ENCODE data around the gene SERTAD1.
"Not testable (repeated sequence)": the region's sequence is repeated elsewhere in the genome, so short reads cannot be mapped to it uniquely, and the experiment has no call there.

SERTAD1 gene

GRCh38 chr19:40420766-40421765 lies 4.7 kb downstream of the SERTAD1 start:
- DNase-seq = peak; percentile 60

DNA sequence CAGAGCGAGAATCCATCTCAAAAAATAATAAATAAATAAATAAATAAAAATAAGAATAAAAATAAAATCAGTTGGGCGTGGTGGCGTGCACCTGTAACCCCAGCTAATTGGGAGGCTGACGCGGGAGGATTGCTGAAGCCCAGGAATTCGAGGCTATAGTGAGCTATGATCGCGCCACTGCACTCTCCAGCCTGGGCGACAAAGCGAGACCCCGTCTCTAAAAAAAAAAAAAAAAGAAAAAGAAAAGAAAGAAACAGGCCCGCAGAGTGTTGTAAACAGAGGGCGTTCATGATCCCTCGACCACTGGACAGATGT lies 5.4 kb downstream of the SERTAD1 start:
- no peak for DNase-seq

GRCh38 chr19:40419780-40420179 lies 6.0 kb downstream of the SERTAD1 start:
- no peak for DNase-seq

DNA sequence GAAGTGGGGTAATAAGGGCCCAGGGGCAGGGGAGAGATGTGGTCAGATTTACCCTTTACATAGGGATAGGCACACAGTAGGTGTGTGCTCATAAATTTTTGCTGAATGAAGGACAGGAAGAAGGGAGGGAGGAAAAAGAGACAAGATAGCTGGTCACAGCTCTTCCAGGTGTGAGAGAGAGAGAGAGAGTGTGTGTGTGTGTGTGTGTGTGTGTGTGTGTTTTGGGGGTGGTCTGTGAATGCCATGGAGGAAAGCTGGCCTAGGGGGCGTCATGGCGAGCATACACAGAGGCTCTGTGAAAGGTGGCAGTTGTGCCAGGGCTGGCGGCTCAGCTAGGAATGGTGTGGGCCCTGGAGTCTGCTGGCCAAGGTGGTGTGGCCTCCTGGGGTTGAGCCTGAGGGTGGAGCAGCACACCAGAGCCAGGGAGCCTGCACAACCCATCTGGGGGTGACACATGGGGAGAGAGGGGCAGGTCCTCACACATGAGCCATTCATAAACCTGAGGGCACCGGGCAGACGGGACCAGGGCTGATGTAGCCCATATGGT lies 6.7 kb downstream of the SERTAD1 start:
- DNase-seq = peak; percentile 93

- DNase-seq = no peak
Observed at GRCh38 chr19:40418040-40418439, 7.8 kb downstream of the SERTAD1 start.

DNA sequence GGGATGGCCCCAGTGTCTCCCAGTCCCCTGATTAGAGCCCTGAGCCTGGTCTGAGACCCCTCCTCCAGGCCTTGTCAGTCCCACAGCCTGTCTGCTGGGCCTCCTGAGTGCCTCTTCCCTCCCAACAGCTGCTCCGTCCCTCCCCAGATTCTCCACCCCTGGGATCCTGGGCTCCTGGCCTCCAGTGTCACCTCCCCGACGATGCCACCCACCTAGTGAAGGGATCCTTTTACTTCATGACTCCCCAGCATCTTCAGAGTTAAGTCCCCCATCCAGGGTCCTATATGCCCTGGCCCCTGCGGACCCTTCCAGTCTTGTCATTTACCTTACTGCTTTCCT lies 8.2 kb downstream of the SERTAD1 start:
- DNase-seq = no peak

DNA sequence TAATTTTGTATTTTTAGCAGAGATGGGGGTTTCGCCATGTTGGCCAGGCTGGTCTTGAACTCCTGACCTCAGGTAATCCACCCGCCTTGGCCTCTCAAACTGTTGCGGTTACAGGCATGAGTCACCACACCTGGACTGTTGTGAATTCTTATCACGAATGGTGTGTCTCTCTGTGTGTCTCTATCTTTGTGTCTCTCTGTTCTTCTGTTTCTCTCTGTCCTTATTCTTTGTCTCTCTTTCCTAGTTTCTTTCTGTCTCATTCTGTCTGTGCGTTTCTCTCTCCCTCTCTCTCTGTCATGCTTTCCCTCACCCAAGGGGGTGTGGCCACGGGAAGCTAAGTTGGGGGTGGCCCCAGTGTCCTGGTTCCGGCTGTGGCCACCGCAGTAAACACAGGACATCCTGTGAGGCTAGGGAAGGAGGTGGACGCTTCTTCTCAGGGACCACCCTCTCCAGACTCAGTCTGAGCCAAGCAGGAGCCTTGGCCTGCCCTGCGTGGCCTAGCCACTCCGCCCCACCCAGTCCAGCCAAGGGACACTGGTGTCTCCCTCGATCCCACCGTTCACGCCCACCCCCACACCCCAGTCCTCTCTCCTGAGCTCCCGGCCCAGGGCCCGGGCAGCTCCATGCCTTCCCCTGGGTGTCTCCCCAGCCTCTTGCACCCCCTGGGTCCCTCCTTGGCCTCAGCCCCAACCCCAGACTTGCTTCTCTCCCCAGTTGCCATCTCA lies 8.7 kb downstream of the SERTAD1 start:
- DNase-seq = no peak

DNA sequence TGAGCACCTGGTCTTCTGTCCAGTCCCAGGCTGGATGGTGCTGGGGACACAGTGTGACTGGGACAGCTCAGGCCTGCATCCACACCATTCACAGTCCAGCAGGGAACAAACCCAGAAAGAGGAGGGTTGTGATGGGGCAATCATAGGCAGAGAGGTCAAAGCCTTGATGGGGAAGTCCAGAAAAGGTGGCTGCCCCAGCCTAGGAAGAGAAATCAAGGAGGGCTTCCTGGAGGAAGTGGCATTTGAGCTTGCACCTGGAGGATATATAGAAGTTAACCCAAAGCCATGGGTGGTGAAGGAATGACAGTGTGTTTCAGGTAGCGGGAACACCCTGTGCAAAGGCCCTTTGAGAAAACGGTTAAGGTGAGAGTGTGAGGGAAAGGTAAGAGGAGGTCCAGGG lies 10.0 kb downstream of the SERTAD1 start:
- no peak for DNase-seq

- no peak for DNase-seq
Observed at GRCh38 chr19:40414542-40415535, 11.0 kb downstream of the SERTAD1 start.

GRCh38 chr19:40413291-40413845 lies 12.4 kb downstream of the SERTAD1 start, which contains the start of gene PRX:
TSS of gene PRX (minus strand) at chr19:40413378. CDS start at chr19:40407932, 5,446 bp downstream.
- no peak for DNase-seq

DNA sequence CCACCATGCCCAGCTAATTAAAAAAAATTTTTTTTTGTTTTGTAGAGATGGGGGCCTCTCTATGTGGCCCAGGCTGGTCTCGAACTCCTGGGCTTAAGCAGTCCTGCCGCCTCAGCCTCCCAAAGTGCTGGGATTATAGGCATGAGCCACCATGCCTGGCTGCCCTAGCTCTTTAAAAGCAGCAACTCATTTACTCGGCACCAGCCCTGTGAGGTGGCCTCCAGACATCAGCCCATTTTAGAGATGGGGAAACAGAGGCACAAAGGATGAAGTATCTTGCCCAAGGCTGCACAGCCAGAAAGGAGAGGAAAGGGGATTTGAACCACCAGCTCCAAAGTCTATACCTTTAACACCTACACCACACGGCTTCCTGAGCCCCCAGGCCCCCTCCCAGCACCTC lies 12.9 kb downstream of the SERTAD1 start:
- DNase-seq = no peak

- DNase-seq = no peak
Observed at GRCh38 chr19:40411958-40412499, 13.8 kb downstream of the SERTAD1 start.

- no peak for DNase-seq
Observed at GRCh38 chr19:40411125-40411842, 14.5 kb downstream of the SERTAD1 start.

DNA sequence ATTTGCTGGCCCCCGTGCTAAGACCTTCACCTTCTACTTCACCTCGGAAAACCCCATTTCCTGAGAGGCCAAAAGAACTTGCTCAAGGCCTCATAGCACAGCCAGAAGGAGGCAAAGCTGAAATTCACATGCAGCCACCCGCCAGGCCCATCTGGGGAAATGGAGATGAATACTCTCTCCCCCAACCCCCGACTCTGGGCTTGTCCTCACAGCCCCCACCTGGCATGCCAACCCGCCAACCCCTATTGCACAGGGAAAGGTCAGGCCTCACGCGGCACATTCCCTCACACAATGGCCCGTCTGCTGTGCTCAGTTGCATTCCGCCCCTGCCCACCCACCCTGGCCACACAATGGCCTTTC lies 15.8 kb downstream of the SERTAD1 start:
- no peak for DNase-seq

DNA sequence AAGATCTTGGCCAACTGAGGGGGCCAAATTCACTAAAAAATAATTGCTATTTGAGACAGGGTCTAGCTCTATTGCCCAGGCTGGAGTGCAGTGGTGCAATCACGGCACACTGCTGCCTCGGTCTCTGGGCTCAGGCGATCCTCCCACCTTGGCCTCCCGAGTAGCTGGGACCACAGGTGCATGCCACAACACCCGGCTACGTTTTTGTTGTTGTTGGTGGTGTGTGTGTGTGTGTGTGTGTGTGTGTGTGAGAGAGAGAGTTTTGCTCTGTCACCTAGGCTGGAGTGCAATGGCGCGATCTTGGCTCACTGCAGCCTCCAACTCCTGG lies 17.2 kb downstream of the SERTAD1 start:
- DNase-seq = not testable (repeated sequence)

DNA sequence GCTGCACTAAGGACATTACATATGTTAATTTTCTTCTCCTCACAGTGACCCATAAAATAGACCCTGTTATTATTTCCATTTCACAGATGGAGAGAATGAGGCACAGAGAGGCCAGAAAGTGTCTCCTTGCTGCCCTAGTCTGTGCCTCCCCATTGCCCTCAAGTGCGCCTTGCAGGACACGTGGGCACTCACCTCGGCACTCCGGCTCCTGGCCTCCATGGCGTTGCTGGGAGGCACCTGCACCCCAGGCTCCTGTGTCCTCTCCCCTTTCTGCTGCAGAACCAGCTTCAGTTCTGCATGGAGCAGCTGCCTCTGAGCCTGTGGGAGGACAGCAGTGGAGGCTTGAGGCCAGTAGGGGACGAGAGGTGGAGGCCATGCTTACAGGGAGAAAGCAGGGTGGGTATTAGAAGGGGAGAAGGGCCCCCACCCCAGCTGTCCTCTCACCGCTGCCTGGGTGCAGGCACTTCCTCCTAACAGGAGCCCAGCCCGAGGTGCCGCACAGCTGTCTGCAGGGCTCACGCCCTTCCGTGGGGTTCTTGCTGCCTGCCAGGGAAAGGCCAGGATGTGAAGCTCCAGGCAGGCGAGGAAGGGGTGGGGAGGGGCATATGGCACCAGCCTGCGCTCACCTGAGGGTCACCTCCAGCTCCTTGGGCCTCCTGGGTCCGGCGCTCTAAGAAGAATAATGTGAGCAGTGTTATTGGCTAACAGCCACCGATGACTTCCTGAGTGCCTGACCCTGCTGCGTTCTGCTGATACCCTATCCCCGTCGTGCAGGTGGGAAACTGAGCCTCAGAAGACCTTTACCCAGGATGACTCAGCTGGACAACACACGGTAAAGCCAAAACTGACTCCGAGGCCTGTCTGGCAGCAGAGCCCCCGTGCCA lies 17.8 kb downstream of the SERTAD1 start:
- DNase-seq = no peak

DNA sequence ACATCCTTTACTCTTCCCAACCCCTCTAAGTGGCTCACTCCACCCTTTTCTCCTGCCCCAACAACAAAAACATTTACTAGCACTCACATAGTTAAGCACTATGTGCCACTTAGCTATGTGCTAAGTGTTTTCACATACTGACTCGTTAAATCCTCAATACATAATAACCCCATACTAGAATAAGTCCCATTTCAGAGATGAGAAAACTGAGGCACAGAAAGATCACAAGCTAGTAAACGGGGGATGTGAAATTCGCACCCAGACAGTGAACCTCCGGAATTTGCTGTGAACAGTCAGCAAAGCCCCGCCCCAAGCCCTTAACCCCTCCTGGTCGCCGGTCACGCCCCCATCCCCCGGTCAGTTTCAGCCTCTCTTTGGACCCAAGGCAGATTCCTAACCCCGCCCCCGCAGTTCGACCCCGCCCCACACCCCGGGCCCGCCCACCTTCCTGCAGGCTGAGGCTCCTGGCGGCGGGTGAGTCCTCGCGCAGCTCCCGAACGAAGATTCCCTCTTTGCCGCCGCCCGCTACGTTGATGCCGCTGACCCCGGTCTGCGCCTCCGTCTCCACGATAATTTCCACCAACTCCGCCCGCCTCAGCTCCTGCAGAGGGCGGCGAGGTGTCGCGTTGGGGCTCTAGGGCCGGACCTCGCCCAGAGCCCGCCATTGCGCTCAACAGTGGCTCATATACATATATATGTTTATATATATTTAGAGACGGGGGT lies 22.4 kb downstream of the SERTAD1 start:
- no peak for DNase-seq

DNA sequence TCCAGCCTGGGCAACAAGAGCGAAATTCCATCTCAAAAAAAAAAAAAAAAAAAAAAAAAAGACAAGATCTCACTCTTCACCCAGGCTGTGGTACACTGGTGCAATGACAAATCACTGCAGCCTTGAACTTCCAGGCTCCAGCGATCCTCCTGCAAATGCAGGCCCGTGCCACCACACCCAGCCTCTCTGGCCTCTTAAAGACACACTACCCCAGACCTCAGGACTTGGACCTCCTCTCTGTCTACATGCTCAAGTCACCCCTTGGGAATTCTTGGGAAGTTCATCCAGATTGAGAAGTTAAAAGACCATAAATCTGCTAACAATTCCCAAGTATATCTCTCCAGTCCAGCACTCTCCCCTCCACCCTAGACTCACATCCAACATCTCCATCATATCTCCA lies 25.2 kb downstream of the SERTAD1 start:
- DNase-seq = no peak

- DNase-seq = peak; percentile 52
Observed at GRCh38 chr19:40398417-40399131, 27.2 kb downstream of the SERTAD1 start.

Data from NCI-H524 treated with DMSO at 0.1 percent for 48 hours (cell line).